Smooth muscle cell (in vitro differentiated cells): ENCODE data around the gene BRIP1. TPM values are rescaled to one million over a fixed set of nuclear protein-coding genes. Genes with fewer than 3 reads are reported as not detected.

Experiments used
- DNase-seq: peaks from one replicate; lab custom pipeline; 2025; ENCODE audit not compliant: unreplicated experiment; lab: John Stamatoyannopoulos, UW
- H2AFZ ChIP-seq: fragments of 200-600 bp; sonication (generic); 2 replicates; pipeline ENCODE4 v1.6.0; 2016; ENCODE audit warnings: antibody characterized with exemption, low read depth, mild to moderate bottlenecking
- H3F3A ChIP-seq: fragments of 200-600 bp; sonication (generic); 2 replicates; pipeline ENCODE4 v1.6.0; 2017; ENCODE audit warnings: antibody characterized with exemption, low read depth
- H3K27ac ChIP-seq: fragments of 200-600 bp; sonication (generic); 2 replicates; pipeline ENCODE4 v1.5.1; 2016; ENCODE audit warnings: low read depth, mild to moderate bottlenecking
- H3K27me3 ChIP-seq: fragments of 200-600 bp; sonication (generic); 2 replicates; pipeline ENCODE4 v1.6.1; 2016; ENCODE audit warnings: low read depth, mild to moderate bottlenecking
- H3K36me3 ChIP-seq: fragments of 200-600 bp; sonication (generic); 2 replicates; pipeline ENCODE4 v1.5.1; 2016; ENCODE audit warnings: low read depth
- H3K4me1 ChIP-seq: fragments of 200-600 bp; sonication (generic); 2 replicates; pipeline ENCODE4 v1.5.1; 2016; ENCODE audit warnings: low read depth
- H3K4me2 ChIP-seq: fragments of 200-600 bp; sonication (generic); 2 replicates; pipeline ENCODE4 v1.6.0; 2016; ENCODE audit warnings: mild to moderate bottlenecking
- H3K4me3 ChIP-seq: fragments of 200-600 bp; sonication (generic); 2 replicates; pipeline ENCODE4 v1.5.1; 2016; ENCODE audit warnings: mild to moderate bottlenecking
- H3K79me2 ChIP-seq: fragments of 200-600 bp; sonication (generic); 2 replicates; pipeline ENCODE4 v1.6.0; 2016; ENCODE audit warnings: low read depth, mild to moderate bottlenecking
- H3K9ac ChIP-seq: fragments of 200-600 bp; sonication (generic); 2 replicates; pipeline ENCODE4 v1.6.0; 2016; ENCODE audit warnings: low read depth
- H3K9me3 ChIP-seq: fragments of 200-600 bp; sonication (generic); replicated peaks from 2 replicates; pipeline ENCODE4 v1.5.1; 2016; ENCODE audit warnings: low read depth
- H4K20me1 ChIP-seq: fragments of 200-600 bp; sonication (generic); 2 replicates; pipeline ENCODE4 v1.6.0; 2016; ENCODE audit warnings: low read depth
- WGBS: methylation state at CpG from one replicate; pipeline ENCODE4 v1.1.7; 2016; ENCODE audit warnings: low lambda C conversion rate; 5-methylcytosine and 5-hydroxymethylcytosine counted together
- polyA plus RNA-seq: library from polyadenylated mRNA; unstranded; fragments of >200 nt; fragmentation: Nextera tagmentation; extraction: Ambion mirVana; gene quantifications from 2 replicates; pipeline ENCODE4 v1.2.1, GENCODE V29; 2016
- total RNA-seq: library from RNA; depleted of rRNA; stranded (reverse); fragments of >200 nt; gene quantifications from 2 replicates; pipeline ENCODE4 v1.2.3, GENCODE V29; 2014
- TF ChIP-seq, protein P1 (sequence below): fragments of 200-600 bp; sonication (generic); IDR thresholded peaks from 2 replicates; pipeline ENCODE4 v1.5.1; 2017; ENCODE audit warnings: borderline replicate concordance, mild to moderate bottlenecking, antibody characterized with exemption; ENCODE audit not compliant: insufficient read depth, poor library complexity, severe bottlenecking

BRIP1 gene
- total and polyA plus RNA-seq, 2 experiments from 2014 or later = 0.71 to 9.1 TPM

DNA sequence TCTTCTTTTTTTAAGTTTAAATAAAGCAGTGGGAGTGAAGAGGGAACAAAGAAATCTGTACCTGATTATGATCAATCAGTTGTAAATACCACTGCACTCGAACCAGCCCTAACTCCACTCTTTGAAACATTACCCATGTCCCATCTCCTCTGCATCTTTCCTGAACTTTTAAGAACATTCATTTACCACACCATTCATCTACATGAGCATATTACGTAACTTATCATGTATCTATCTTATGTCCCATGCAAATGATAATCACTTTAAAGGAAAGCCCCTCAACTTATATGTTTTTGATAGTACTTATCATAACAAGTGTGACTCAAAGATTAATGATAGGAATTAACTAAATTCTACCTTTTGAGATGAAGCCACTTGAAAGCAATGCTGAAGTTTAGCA lies 10.7 kb upstream of the BRIP1 start:
- TF ChIP-seq, protein P1, sequence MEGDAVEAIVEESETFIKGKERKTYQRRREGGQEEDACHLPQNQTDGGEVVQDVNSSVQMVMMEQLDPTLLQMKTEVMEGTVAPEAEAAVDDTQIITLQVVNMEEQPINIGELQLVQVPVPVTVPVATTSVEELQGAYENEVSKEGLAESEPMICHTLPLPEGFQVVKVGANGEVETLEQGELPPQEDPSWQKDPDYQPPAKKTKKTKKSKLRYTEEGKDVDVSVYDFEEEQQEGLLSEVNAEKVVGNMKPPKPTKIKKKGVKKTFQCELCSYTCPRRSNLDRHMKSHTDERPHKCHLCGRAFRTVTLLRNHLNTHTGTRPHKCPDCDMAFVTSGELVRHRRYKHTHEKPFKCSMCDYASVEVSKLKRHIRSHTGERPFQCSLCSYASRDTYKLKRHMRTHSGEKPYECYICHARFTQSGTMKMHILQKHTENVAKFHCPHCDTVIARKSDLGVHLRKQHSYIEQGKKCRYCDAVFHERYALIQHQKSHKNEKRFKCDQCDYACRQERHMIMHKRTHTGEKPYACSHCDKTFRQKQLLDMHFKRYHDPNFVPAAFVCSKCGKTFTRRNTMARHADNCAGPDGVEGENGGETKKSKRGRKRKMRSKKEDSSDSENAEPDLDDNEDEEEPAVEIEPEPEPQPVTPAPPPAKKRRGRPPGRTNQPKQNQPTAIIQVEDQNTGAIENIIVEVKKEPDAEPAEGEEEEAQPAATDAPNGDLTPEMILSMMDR = no peak

DNA sequence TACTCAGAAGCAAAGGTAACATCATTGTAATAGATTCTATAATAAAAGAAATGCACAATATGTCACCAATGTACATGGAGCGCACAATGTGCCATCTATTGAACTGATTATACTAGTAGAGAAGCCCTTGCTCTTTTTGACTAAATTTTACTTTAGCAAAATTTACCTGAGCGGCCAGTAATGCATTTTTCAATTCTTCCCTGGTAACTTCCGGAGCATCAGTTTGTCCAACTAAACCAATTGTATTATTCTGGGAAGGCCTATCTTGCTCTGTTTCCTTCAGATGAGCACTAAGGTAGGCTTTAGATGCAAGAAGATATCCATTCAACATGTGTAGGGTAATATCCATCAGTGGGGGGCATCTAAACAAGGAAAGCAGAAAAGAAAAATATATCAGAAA lies 8.8 kb upstream of the BRIP1 start:
- Histone ChIP-seq H3K4me2 (no peak overlapping the region), H3K27me3 (no peaks in the 10 kb centered on the region), H3K79me2 (no peaks in the 10 kb centered on the region), H3K9me3 (no peaks in the 10 kb centered on the region), H3K4me1 (no peaks in the 10 kb centered on the region), H2AFZ (no peak overlapping the region), H3K9ac (no peak overlapping the region), H3K27ac (no peak overlapping the region), H3F3A (no peaks in the 10 kb centered on the region), H3K36me3 (peaks cover 9% of the 10 kb centered on the region), H4K20me1 (no peaks in the 10 kb centered on the region), H3K4me3 (no peak overlapping the region)
- DNase-seq = no peak
- TF ChIP-seq, protein P1 = no peak
- WGBS = 98% methylated on average over 3 of the region's 3 CpGs

More for the DNA sequence above, 10.7 kb upstream of the BRIP1 start:
- no peaks in the 10 kb centered on the region for H3K27me3 ChIP-seq
- no peak overlapping the region for H3K4me3 ChIP-seq
- no peak overlapping the region for H3K4me2 ChIP-seq
- H3F3A ChIP-seq = no peaks in the 10 kb centered on the region
- H4K20me1 ChIP-seq = no peaks in the 10 kb centered on the region
- H2AFZ ChIP-seq = no peak overlapping the region
- no peaks in the 10 kb centered on the region for H3K9me3 ChIP-seq
- WGBS = 93% methylated on average over 2 of the region's 2 CpGs
- H3K9ac ChIP-seq = no peak overlapping the region
- H3K79me2 ChIP-seq = no peaks in the 10 kb centered on the region
- peaks cover 4% of the 10 kb centered on the region for H3K36me3 ChIP-seq
- no peaks in the 10 kb centered on the region for H3K4me1 ChIP-seq
- H3K27ac ChIP-seq = no peak overlapping the region
- DNase-seq = no peak

DNA sequence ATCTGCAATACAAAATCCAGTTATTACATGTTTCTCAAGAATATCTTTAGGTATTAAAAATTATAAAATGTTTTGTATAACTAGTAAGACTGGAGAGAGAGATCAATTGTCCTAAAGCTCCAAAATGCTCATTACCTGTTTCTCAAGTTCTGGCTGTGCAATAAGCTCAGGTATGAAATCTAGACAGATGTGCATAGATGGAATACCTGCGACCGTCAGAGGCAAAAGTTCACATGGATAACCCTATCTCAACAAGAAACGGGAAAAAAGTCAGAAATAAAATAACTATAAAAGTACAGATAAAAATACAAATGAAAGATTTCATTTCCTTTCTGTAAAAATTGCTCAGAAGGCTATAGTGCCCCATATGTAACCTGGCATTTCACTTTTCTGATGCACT lies 5.8 kb upstream of the BRIP1 start:
- peaks cover 9% of the 10 kb centered on the region for H3K36me3 ChIP-seq

DNA sequence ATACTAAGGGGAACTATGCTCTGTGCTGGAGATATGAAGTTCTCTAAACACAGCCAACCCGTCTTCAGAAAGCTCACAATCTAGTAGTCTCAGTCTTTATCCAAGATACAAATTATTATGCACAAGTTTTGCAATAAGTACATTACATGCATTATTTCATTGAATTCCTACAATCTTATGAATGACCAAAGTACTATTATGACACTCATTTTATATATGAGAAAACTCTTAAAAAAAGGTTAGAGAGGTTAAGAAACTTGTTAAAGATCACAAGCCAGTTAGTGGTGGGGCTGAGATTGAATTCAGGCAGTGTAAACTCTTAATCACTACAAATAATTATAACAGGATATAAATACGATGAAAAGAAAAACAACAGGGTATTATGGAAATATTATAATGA lies 4.7 kb upstream of the BRIP1 start:
- 98% methylated on average over 2 of the region's 2 CpGs for WGBS
- Histone ChIP-seq H3K4me1 (peaks cover 6% of the 10 kb centered on the region), H3K79me2 (no peaks in the 10 kb centered on the region), H4K20me1 (no peaks in the 10 kb centered on the region), H3K4me2 (no peak overlapping the region), H3K9ac (no peak overlapping the region), H3K27me3 (no peaks in the 10 kb centered on the region), H2AFZ (no peak overlapping the region), H3F3A (peaks cover 11% of the 10 kb centered on the region), H3K36me3 (peaks cover 9% of the 10 kb centered on the region), H3K9me3 (no peaks in the 10 kb centered on the region), H3K27ac (no peak overlapping the region), H3K4me3 (no peak overlapping the region)
- no peak for DNase-seq
- TF ChIP-seq, protein P1 = no peak

More for the DNA sequence above, 5.8 kb upstream of the BRIP1 start:
- Histone ChIP-seq H3K4me1 (peaks cover 3% of the 10 kb centered on the region), H3K27ac (no peak overlapping the region), H3K4me3 (no peak overlapping the region), H3K79me2 (no peaks in the 10 kb centered on the region), H3K27me3 (no peaks in the 10 kb centered on the region), H4K20me1 (no peaks in the 10 kb centered on the region), H2AFZ (no peak overlapping the region), H3K9ac (no peak overlapping the region), H3F3A (peaks cover 5% of the 10 kb centered on the region), H3K9me3 (no peaks in the 10 kb centered on the region), H3K4me2 (no peak overlapping the region)
- no peak for DNase-seq
- TF ChIP-seq, protein P1 = no peak
- 93% methylated on average over 3 of the region's 3 CpGs for WGBS
